HG03520 (cell line): ENCODE data around the gene ENAH.
"Not testable (repeated sequence)": the region's sequence is repeated elsewhere in the genome, so short reads cannot be mapped to it uniquely, and the experiment has no call there.

Experiments
- ATAC-seq: cut with Tn5 transposase; IDR thresholded peaks from one replicate; pipeline ENCODE4 v1.9.1; 2021; ENCODE audit warnings: mild to moderate bottlenecking, moderate library complexity; ENCODE audit not compliant: unreplicated experiment

Gene ENAH

GRCh38 chr1:225677350-225678124 is 24.6 kb upstream of the ENAH start:
- no peak for ATAC-seq

- no peak for ATAC-seq
These were observed 21.5 kb upstream of the ENAH start for GRCh38 chr1:225674381-225674780.

GRCh38 chr1:225670806-225671733 is 18.1 kb upstream of the ENAH start:
- ATAC-seq = no peak

- ATAC-seq = no peak
These were observed 17.4 kb upstream of the ENAH start for GRCh38 chr1:225670356-225670755.

- no peak for ATAC-seq
These were observed 15.3 kb upstream of the ENAH start for GRCh38 chr1:225668222-225668621.

GRCh38 chr1:225667362-225667761 is 14.4 kb upstream of the ENAH start:
- ATAC-seq = no peak

- ATAC-seq = no peak
These were observed 13.6 kb upstream of the ENAH start for GRCh38 chr1:225666495-225666894.

GRCh38 chr1:225664762-225665161 is 11.8 kb upstream of the ENAH start:
- no peak for ATAC-seq

GRCh38 chr1:225662155-225662554 is 9.2 kb upstream of the ENAH start:
- ATAC-seq = no peak

GRCh38 chr1:225660544-225660946 is 7.6 kb upstream of the ENAH start:
- ATAC-seq = no peak

- no peak for ATAC-seq
These were observed 5.1 kb upstream of the ENAH start for GRCh38 chr1:225658041-225658440.

- ATAC-seq = no peak
These were observed 4.6 kb upstream of the ENAH start for GRCh38 chr1:225657462-225657989.

- ATAC-seq = not testable (repeated sequence)
These were observed 3.3 kb upstream of the ENAH start for GRCh38 chr1:225656259-225656655.

GRCh38 chr1:225655509-225656258 is 2.8 kb upstream of the ENAH start:
- ATAC-seq = no peak

GRCh38 chr1:225654688-225655508 is 2.0 kb upstream of the ENAH start:
- ATAC-seq = no peak

- ATAC-seq = no peak
These were observed 1.3 kb upstream of the ENAH start for GRCh38 chr1:225654277-225654597.

GRCh38 chr1:225653463-225654276 is 747 bp upstream of the ENAH start:
- ATAC-seq = peak; percentile 34

- ATAC-seq = no peak
These were observed 823 bp downstream of the ENAH start for GRCh38 chr1:225651872-225652728.
